Gastrocnemius medialis (tissue), 4 donors: ENCODE measurements around the gene RBM47. TPM values are rescaled to one million over a fixed set of nuclear protein-coding genes. Genes with fewer than 3 reads are reported as not detected.

Experiments
- ATAC-seq, 2 donors: fragments of 150-250 bp; one replicate each; pipeline ENCODE4 v1.9.1; 2016
- DNase-seq, 2 donors: peaks; one replicate each; pipeline ENCODE4 v3.0.0-alpha.2; 2019
- H3K27ac ChIP-seq, 4 donors: fragments of 200-600 bp; sonication (generic); 1 replicate in 1 of 4; 2 replicates in 3 of 4; pipeline ENCODE4 v1.5.1; 2016 to 2018; ENCODE audit warnings: mild to moderate bottlenecking in 2 of 4, moderate library complexity in 1 of 4
- H3K27me3 ChIP-seq, 3 donors: fragments of 200-600 bp; sonication (generic) in 2 of 3; 1 replicate in 1 of 3; 2 replicates in 2 of 3; pipeline versions ENCODE4 v1.5.1 to v1.6.0; 2016 to 2019; ENCODE audit warnings: mild to moderate bottlenecking in 1 of 3, moderate library complexity in 1 of 3
- H3K36me3 ChIP-seq, 2 donors: fragments of 200-600 bp; sonication (generic) in 1 of 2; one replicate each; pipeline ENCODE4 v1.5.1; 2017 to 2018
- H3K4me1 ChIP-seq, 2 donors: fragments of 200-600 bp; sonication (generic) in 1 of 2; one replicate each; pipeline ENCODE4 v1.5.1; 2016 to 2017; ENCODE audit warnings: mild to moderate bottlenecking in 2 of 2
- H3K4me3 ChIP-seq, 4 donors: fragments of 200-600 bp; sonication (generic) in 3 of 4; 1 replicate in 1 of 4; 2 replicates in 3 of 4; pipeline ENCODE4 v1.5.1; 2016 to 2019; ENCODE audit warnings: mild to moderate bottlenecking in 2 of 4
- H3K9me3 ChIP-seq, 3 donors: fragments of 200-600 bp; sonication (generic) in 2 of 3; 1 replicate in 1 of 3; 2 replicates in 2 of 3; pipeline ENCODE4 v1.5.1; 2016 to 2019
- CTCF ChIP-seq, 5 experiments: fragments of 450-650 bp in 3 of 5; fragments of 200-600 bp in 2 of 5; sonication (generic) in 2 of 5; IDR thresholded peaks in 4 of 5; conservative IDR thresholded peaks in 1 of 5; 1 replicate in 4 of 5; 2 replicates in 1 of 5; pipeline ENCODE4 v1.5.1; 2016 to 2019; ENCODE audit warnings: antibody characterized with exemption in 5 of 5, mild to moderate bottlenecking in 3 of 5, moderate library complexity in 3 of 5
- POLR2A ChIP-seq, 2 donors: fragments of 450-650 bp; IDR thresholded peaks; one replicate each; pipeline ENCODE4 v1.6.1; 2017; ENCODE audit warnings: antibody characterized with exemption in 2 of 2, mild to moderate bottlenecking in 2 of 2, moderate library complexity in 2 of 2
- in situ Hi-C, 4 donors: fragments of 200-750 bp; cut with MboI; loops; one replicate each; pipeline versions ENCODE4 v1.15.0 to v1.8.0; 2017; ENCODE audit warnings: low sequenced_read_pairs in 4 of 4
- intact Hi-C: fragments of 100-400 bp; cut with DNase I; formaldehyde crosslinking; loops from one replicate; pipeline ENCODE4 v1.15.1; 2023; ENCODE audit warnings: low total_unique reads
- total RNA-seq, 4 donors: library from RNA; depleted of rRNA; stranded (reverse); fragments of >200 nt; gene quantifications; one replicate each; pipeline versions ENCODE4 v1.1.0 to v1.2.3, GENCODE V29; 2016

The RBM47 gene
- total RNA-seq, 4 donors from 2014 or later, result 1.5 to 8.7 (median 4.3) TPM

GRCh38 chr4:40621592-40622512 is 7.8 kb downstream of the RBM47 start:
- in situ Hi-C loops, result no loop called here
- no peaks in the 10 kb centered on the region for H3K4me1 ChIP-seq
- H3K4me3 ChIP-seq, result no peak overlapping the region
- H3K36me3 ChIP-seq, result no peaks in the 10 kb centered on the region
- TF ChIP-seq POLR2A (IDR thresholded peaks at IDR 0.05) (no peak), CTCF (IDR thresholded peaks at IDR 0.05 in 4 of 5, conservative IDR thresholded peaks at IDR 0.05 in 1 of 5) (no peak)
- no peak overlapping the region for H3K27ac ChIP-seq
- H3K27me3 ChIP-seq, result peaks cover 0 to 12% (median 6%) of the 10 kb centered on the region in 3 donors
- peak in 1 of 2 donors; percentile 64 for ATAC-seq
- no peaks in the 10 kb centered on the region for H3K9me3 ChIP-seq
- peak; percentile 35 to 67 for DNase-seq
- intact Hi-C loops, result no loop called here

- intact Hi-C loops (no loop called here), in situ Hi-C loops (no loop called here)
- H3K4me1 ChIP-seq, result no peaks in the 10 kb centered on the region
- H3K4me3 ChIP-seq, result no peak overlapping the region
- DNase-seq (no peak), ATAC-seq (no peak)
- TF ChIP-seq CTCF (IDR thresholded peaks at IDR 0.05 in 4 of 5, conservative IDR thresholded peaks at IDR 0.05 in 1 of 5) (no peak), POLR2A (IDR thresholded peaks at IDR 0.05) (no peak)
- no peaks in the 10 kb centered on the region for H3K36me3 ChIP-seq
- H3K9me3 ChIP-seq, result no peaks in the 10 kb centered on the region
- no peak overlapping the region for H3K27ac ChIP-seq
- H3K27me3 ChIP-seq, result peaks cover 0 to 6% (median 0%) of the 10 kb centered on the region in 3 donors
These were observed 8.5 kb downstream of the RBM47 start for GRCh38 chr4:40621229-40621591.

- no peak for DNase-seq
These were observed 10.1 kb downstream of the RBM47 start for GRCh38 chr4:40619600-40619999.

GRCh38 chr4:40617872-40618271 is 11.8 kb downstream of the RBM47 start:
- Histone ChIP-seq H3K27ac (no peak overlapping the region), H3K4me1 (no peaks in the 10 kb centered on the region), H3K4me3 (no peak overlapping the region), H3K9me3 (no peaks in the 10 kb centered on the region), H3K27me3 (no peaks in the 10 kb centered on the region), H3K36me3 (no peaks in the 10 kb centered on the region)
- no peak for TF ChIP-seq POLR2A (IDR thresholded peaks at IDR 0.05)
- no peak for TF ChIP-seq CTCF (IDR thresholded peaks at IDR 0.05 in 4 of 5, conservative IDR thresholded peaks at IDR 0.05 in 1 of 5)
- intact Hi-C loops, result no loop called here
- in situ Hi-C loops, result no loop called here
- ATAC-seq, result no peak
- DNase-seq, result no peak

More at GRCh38 chr4:40619600-40619999, 10.1 kb downstream of the RBM47 start:
- Histone ChIP-seq H3K4me1 (no peaks in the 10 kb centered on the region), H3K27ac (no peak overlapping the region), H3K4me3 (no peak overlapping the region), H3K9me3 (no peaks in the 10 kb centered on the region), H3K27me3 (no peaks in the 10 kb centered on the region), H3K36me3 (no peaks in the 10 kb centered on the region)
- in situ Hi-C loops (no loop called here), intact Hi-C loops (no loop called here)
- no peak for ATAC-seq
- no peak for TF ChIP-seq CTCF (IDR thresholded peaks at IDR 0.05 in 4 of 5, conservative IDR thresholded peaks at IDR 0.05 in 1 of 5)
- TF ChIP-seq POLR2A (IDR thresholded peaks at IDR 0.05), result no peak
